Measurements from ENCODE around the gene CNPY1. TPM values are rescaled to one million over a fixed set of nuclear protein-coding genes. Genes with fewer than 3 reads are reported as not detected.

CNPY1 gene
- total RNA-seq, 2 donors from 2014 or later: not detected

- H3K4me1 Mint-ChIP-seq: peaks cover 16% of the 10 kb centered on the region
- peaks cover 66% of the 10 kb centered on the region for H3K27me3 Mint-ChIP-seq
- no peaks in the 10 kb centered on the region for H3K9me3 ChIP-seq (ENCODE audit: control insufficient read depth, low read length, poor library complexity, severe bottlenecking)
- ATAC-seq: no peak
- H3K27ac Mint-ChIP-seq: no peak overlapping the region
- no peak overlapping the region for H3K4me3 Mint-ChIP-seq
- H3K36me3 Mint-ChIP-seq (ENCODE audit: low read depth): peaks cover 8% of the 10 kb centered on the region
- DNase-seq: no peak
Observed at GRCh38 chr7:155461631-155462030, 84.7 kb downstream of the CNPY1 start.

GRCh38 chr7:155460926-155461613, 85.3 kb downstream of the CNPY1 start:
- H3K4me3 Mint-ChIP-seq: no peak overlapping the region
- H3K9me3 ChIP-seq (ENCODE audit: control insufficient read depth, low read length, poor library complexity, severe bottlenecking): no peaks in the 10 kb centered on the region
- H3K36me3 Mint-ChIP-seq (ENCODE audit: low read depth): peaks cover 10% of the 10 kb centered on the region
- DNase-seq (no peak), ATAC-seq (no peak)
- H3K27me3 Mint-ChIP-seq: peaks cover 71% of the 10 kb centered on the region
- no peak overlapping the region for H3K27ac Mint-ChIP-seq
- H3K4me1 Mint-ChIP-seq: peaks cover 18% of the 10 kb centered on the region

GRCh38 chr7:155459700-155460461, 86.5 kb downstream of the CNPY1 start:
- no peak for ATAC-seq
- DNase-seq: no peak
- Mint-ChIP-seq H3K27me3 (peaks cover 73% of the 10 kb centered on the region), H3K4me3 (peak overlapping the region; percentile 84), H3K36me3 (ENCODE audit: low read depth) (peaks cover 10% of the 10 kb centered on the region), H3K4me1 (peaks cover 22% of the 10 kb centered on the region), H3K27ac (no peak overlapping the region)
- H3K9me3 ChIP-seq (ENCODE audit: control insufficient read depth, low read length, poor library complexity, severe bottlenecking): no peaks in the 10 kb centered on the region

- no peak overlapping the region for H3K27ac Mint-ChIP-seq
- peak overlapping the region; percentile 84 for H3K4me3 Mint-ChIP-seq
- peaks cover 10% of the 10 kb centered on the region for H3K36me3 Mint-ChIP-seq (ENCODE audit: low read depth)
- ATAC-seq (no peak), DNase-seq (no peak)
- H3K4me1 Mint-ChIP-seq: peaks cover 26% of the 10 kb centered on the region
- no peaks in the 10 kb centered on the region for H3K9me3 ChIP-seq (ENCODE audit: control insufficient read depth, low read length, poor library complexity, severe bottlenecking)
- H3K27me3 Mint-ChIP-seq: peaks cover 76% of the 10 kb centered on the region
Observed at GRCh38 chr7:155458878-155459699, 87.3 kb downstream of the CNPY1 start.

GRCh38 chr7:155458111-155458877, 88.1 kb downstream of the CNPY1 start, which contains the start of gene EN2:
EN2 (plus strand) TSS chr7:155458129; CDS start chr7:155458378, 249 bp downstream.
- Mint-ChIP-seq H3K27ac (no peak within 1 kb of the TSS), H3K4me3 (peak within 1 kb of the TSS; percentile 87), H3K36me3 (ENCODE audit: low read depth) (peaks cover 6% of the 10 kb centered on the region), H3K27me3 (peaks cover 69% of the 10 kb centered on the region), H3K4me1 (peaks cover 26% of the 10 kb centered on the region)
- DNase-seq (no peak), ATAC-seq (no peak)
- no peaks in the 10 kb centered on the region for H3K9me3 ChIP-seq (ENCODE audit: control insufficient read depth, low read length, poor library complexity, severe bottlenecking)

- DNase-seq (no peak), ATAC-seq (peak; percentile 20)
- H3K27me3 Mint-ChIP-seq: peaks cover 72% of the 10 kb centered on the region
- H3K4me3 Mint-ChIP-seq: peak overlapping the region; percentile 87
- H3K4me1 Mint-ChIP-seq: peaks cover 26% of the 10 kb centered on the region
- no peak overlapping the region for H3K27ac Mint-ChIP-seq
- peaks cover 6% of the 10 kb centered on the region for H3K36me3 Mint-ChIP-seq (ENCODE audit: low read depth)
- no peaks in the 10 kb centered on the region for H3K9me3 ChIP-seq (ENCODE audit: control insufficient read depth, low read length, poor library complexity, severe bottlenecking)
Observed at GRCh38 chr7:155457544-155458110, 88.7 kb downstream of the CNPY1 start.

DNA sequence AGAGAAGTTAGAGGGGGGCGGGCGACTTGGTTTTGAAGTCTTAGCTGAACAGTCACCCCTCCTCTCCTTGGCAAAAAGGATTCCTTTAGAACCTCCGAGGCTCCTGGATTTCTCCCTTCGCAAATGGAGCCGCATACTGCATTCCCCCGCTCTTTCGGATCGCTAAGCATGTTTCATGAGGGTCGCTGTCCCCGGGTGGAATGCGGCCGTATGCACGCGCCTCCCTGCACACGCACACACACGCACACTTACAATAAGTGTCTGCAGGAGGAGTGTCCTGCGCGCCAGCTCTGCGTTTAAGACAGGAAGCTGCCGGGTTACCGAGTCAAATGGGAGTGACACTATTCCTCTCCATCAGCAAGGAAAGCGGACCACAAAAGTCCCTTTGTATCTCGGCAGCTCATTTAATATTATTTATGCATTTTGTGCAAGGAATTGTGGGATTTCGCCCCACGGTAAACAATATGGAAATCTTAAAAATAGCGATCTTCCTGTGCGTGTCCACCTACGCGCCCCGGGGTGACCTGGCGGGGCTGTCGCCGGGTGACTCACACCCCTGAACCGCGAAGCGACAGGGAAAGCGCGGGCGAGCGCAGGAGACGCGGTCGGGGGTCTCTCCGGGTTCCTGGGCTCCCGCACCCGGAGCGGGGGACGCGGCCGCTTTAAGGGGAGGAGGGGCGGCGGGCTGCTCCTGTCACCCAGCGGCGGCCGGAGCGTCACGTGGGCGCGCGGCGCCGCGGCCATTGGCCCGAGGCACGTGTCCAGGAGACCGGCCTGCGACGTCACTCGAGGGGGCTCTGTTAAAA, 89.4 kb downstream of the CNPY1 start:
- Mint-ChIP-seq H3K4me3 (peak overlapping the region; percentile 87), H3K36me3 (ENCODE audit: low read depth) (peaks cover 6% of the 10 kb centered on the region), H3K27me3 (peaks cover 70% of the 10 kb centered on the region), H3K27ac (no peak overlapping the region), H3K4me1 (peaks cover 23% of the 10 kb centered on the region)
- ATAC-seq (no peak), DNase-seq (no peak)
- H3K9me3 ChIP-seq (ENCODE audit: control insufficient read depth, low read length, poor library complexity, severe bottlenecking): no peaks in the 10 kb centered on the region

- peaks cover 70% of the 10 kb centered on the region for H3K27me3 Mint-ChIP-seq
- peaks cover 28% of the 10 kb centered on the region for H3K4me1 Mint-ChIP-seq
- ATAC-seq (no peak), DNase-seq (no peak)
- H3K36me3 Mint-ChIP-seq (ENCODE audit: low read depth): peaks cover 6% of the 10 kb centered on the region
- H3K27ac Mint-ChIP-seq: no peak overlapping the region
- H3K4me3 Mint-ChIP-seq: peak overlapping the region; percentile 87
- H3K9me3 ChIP-seq (ENCODE audit: control insufficient read depth, low read length, poor library complexity, severe bottlenecking): no peaks in the 10 kb centered on the region
Observed at GRCh38 chr7:155455776-155456737, 90.3 kb downstream of the CNPY1 start.

DNA sequence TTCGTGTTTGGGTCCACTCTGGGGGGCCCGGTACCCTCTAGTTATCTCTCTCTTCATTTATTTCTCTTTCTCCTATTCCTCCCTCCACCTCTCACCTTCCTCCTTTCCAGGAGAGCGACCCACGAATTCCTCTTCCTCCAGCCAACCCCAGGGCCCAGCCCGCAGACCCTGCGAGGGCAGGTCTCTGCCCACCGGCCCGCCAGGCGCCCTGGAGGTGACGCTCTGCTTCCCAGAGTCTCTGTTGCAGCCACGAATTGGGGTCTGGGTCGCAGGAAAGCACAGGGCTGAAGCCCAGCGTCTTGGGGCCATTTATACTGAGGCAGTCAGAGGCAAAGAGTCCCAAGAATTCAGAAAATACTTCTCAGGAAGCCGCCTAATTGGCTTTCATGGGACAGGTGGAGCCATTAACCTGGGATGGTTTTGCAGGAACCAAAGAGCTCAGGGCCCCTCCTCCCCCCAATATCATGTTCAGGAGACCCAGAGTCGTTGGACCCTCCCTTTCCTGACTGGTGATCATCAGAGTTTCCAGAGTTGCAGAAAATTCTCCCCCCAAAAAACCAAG, 91.1 kb downstream of the CNPY1 start:
- no peaks in the 10 kb centered on the region for H3K9me3 ChIP-seq (ENCODE audit: control insufficient read depth, low read length, poor library complexity, severe bottlenecking)
- H3K4me3 Mint-ChIP-seq: peak overlapping the region; percentile 75
- DNase-seq (no peak), ATAC-seq (no peak)
- H3K4me1 Mint-ChIP-seq: peaks cover 30% of the 10 kb centered on the region
- H3K27me3 Mint-ChIP-seq: peaks cover 66% of the 10 kb centered on the region
- no peak overlapping the region for H3K27ac Mint-ChIP-seq
- peaks cover 6% of the 10 kb centered on the region for H3K36me3 Mint-ChIP-seq (ENCODE audit: low read depth)

DNA sequence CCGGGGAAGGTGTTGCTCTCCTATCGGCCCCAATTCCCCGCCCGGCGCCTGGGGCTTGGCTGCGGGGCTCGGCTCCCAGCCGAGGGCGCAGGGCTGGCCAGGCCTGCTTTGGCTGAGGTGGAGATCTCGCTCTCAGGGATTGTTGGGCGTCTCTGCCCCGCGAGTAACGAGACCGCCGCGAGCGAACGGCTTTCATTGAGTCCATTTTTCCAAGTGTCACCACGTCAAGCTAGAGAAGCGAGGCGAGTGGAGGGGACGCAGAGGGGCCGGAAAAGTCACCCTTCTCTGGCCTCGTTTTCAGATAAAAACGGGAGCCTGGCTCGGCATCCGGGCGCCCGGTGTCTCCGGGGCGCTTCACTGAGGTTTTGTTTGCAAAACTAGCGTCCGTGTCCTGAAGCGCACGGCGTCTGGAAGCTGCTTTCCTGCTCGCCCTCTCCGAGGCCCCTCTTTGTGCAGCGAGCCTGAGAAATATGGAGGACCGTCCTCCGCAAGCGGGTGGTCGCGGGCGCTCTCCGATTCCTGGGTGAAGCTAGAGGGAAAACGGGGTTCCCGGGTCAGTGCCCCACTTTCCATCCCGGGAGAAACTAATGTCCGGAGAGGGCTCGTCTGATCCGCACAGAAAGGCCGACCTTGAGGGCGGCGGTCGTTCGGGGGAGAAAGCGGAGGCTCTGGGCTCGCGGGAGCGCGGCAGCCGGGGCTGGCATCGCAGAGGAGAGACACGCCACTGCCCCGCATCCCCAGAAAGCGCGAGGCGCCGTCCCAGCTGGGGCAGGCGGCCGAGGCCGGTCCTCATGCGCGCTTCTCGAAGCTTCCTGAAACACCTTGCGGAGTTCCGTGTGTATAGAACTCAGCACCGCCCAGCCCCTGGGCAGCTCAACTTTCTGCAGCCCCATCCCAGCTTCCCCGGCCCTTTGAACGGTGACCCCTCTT, 91.9 kb downstream of the CNPY1 start:
- Mint-ChIP-seq H3K36me3 (ENCODE audit: low read depth) (peaks cover 5% of the 10 kb centered on the region), H3K27me3 (peaks cover 58% of the 10 kb centered on the region), H3K4me1 (peaks cover 30% of the 10 kb centered on the region), H3K27ac (no peak overlapping the region), H3K4me3 (peak overlapping the region; percentile 28)
- ATAC-seq (no peak), DNase-seq (no peak)
- no peaks in the 10 kb centered on the region for H3K9me3 ChIP-seq (ENCODE audit: control insufficient read depth, low read length, poor library complexity, severe bottlenecking)

Data from T-helper 17 cell (primary cell).